ENCODE results near the gene RPP38.

RPP38 gene

DNA sequence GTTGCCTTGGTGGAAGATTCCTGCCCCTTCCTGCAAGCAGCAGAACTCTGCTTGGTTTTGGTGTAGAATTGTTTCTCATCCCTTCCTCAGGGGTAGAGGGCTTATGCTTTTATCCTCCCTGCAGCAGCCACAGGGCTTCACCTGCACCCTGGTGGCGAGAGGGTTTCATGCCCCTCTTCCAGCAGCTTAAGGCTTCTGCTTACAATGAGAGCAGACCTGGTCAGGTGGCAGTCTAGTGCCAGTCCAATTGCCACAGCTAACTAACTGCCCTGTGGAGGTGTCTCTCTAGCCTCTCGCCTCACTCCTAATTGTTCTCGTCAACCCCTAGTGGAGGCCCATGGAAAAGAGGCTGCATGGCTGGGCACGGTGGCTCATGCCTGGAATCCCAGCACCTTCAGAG lies 27.9 kb upstream of the RPP38 start:
- Histone ChIP-seq H4K20me1 (no peaks in the 10 kb centered on the region), H3K27me3 (no peaks in the 10 kb centered on the region), H3K27ac (no peak overlapping the region), H3K4me2 (no peak overlapping the region), H3K4me3 (no peak overlapping the region), H3K36me3 (peaks cover 0 to 15% (median 9%) of the 10 kb centered on the region in 11 experiments; a peak in 8 of 22 replicates), H3K9ac (no peak overlapping the region), H3K4me1 (no peaks in the 10 kb centered on the region), H3K9me3 (replicated peaks in 1 of 11) (peaks cover 36 to 68% (median 52%) of the 10 kb centered on the region in 11 experiments)
- no peak for TF ChIP-seq Cebpa-rat (IDR thresholded peaks at IDR 0.05)

DNA sequence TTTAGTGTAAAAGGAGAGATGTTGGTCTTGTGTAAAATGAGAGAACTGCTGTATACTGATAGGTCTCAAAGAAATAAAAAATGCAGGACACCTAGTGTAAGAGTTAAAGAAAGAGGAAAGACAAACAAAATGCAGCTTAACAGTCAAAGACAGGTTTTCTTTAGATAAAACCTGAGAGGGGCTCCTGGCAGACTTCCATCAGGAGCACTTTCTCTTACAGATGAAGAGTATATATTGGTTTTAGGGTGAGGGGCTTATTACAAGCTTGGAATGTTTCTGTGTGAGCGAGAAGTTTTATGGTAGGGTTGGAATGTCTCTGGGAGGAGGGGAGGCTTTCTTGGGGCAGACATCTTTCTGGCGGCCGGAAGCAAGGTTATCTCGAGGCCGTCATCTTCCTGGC lies 24.8 kb upstream of the RPP38 start:
- H3K27ac ChIP-seq = no peak overlapping the region
- H3K4me2 ChIP-seq = no peak overlapping the region
- H3K4me3 ChIP-seq = no peak overlapping the region
- peaks cover 17 to 45% (median 30%) of the 10 kb centered on the region in 11 experiments for H3K9me3 ChIP-seq (replicated peaks in 1 of 11)
- H4K20me1 ChIP-seq = no peaks in the 10 kb centered on the region
- no peak for TF ChIP-seq Cebpa-rat (IDR thresholded peaks at IDR 0.05)
- H3K9ac ChIP-seq = no peak overlapping the region
- H3K27me3 ChIP-seq = no peaks in the 10 kb centered on the region
- H3K36me3 ChIP-seq = peaks cover 0 to 15% (median 8%) of the 10 kb centered on the region in 11 experiments; a peak in 7 of 22 replicates
- H3K4me1 ChIP-seq = no peaks in the 10 kb centered on the region

DNA sequence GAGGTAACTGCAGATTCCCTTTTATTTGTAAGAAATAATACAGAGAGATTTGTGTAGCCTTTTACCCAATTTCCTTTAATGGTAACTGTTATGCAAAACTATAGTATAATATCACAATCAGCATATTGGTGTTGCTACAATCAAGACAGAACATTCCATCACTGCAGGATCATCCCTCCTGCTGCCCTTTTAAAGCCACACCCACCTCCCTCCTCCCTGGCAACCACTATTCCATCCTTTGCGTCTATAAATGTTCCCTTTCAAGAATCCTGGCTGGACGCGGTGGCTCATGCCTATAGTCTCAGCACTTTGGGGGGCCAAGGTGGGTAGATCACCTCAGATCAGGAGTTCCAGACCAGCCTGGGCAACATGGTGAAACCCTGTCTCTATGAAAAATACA lies 21.7 kb upstream of the RPP38 start:
- no peak for TF ChIP-seq Cebpa-rat (IDR thresholded peaks at IDR 0.05)
- H4K20me1 ChIP-seq = no peaks in the 10 kb centered on the region

DNA sequence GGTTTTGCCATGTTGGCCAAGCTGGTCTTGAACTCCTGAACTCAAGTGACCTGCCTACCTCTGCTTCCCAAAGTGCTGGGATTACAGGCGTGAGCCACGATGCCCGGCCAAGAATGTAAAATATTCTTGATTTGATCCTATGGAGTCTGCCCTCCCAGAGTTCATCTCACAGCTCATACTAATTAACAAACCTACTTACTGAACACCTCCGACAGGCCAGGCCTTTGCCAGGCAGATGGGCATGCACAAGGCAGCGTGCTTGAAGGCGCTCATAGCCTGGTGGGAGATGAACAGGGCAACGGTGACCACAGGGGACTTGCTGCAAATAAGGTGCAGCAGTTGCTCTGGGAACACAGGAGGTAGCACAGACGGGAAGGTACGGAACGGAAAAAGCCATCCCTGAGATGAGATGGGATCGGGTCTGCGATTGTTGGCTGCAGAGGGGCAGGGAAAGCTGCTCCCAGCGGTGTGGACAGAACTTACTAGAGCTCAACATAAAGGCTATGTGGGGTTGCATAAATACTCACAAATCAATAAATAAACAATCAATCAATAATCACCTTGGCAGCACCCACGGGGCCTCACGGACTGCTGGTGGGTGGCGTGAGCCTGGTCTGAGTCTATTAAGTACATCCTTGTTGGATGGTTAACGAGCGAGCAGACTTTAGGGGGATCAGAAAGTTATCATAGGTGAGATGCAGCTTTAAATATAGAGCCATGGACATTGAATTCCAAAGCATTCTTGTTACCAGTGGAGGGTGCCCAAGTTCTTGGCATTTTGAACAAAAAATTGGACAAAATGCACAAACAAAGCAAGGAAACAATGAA lies 13.3 kb upstream of the RPP38 start:
- no peak overlapping the region for H3K4me3 ChIP-seq
- H3K4me2 ChIP-seq = no peak overlapping the region
- no peaks in the 10 kb centered on the region for H4K20me1 ChIP-seq
- peaks cover 0 to 14% (median 2%) of the 10 kb centered on the region in 10 experiments; a peak in 6 of 20 replicates for H3K4me1 ChIP-seq
- no peak for TF ChIP-seq Cebpa-rat (IDR thresholded peaks at IDR 0.05)
- no peaks in the 10 kb centered on the region for H3K9me3 ChIP-seq (replicated peaks in 1 of 11)
- no peaks in the 10 kb centered on the region for H3K27me3 ChIP-seq
- H3K27ac ChIP-seq = no peak overlapping the region
- H3K36me3 ChIP-seq = no peaks in the 10 kb centered on the region
- no peak overlapping the region for H3K9ac ChIP-seq

More for the DNA sequence above, 21.7 kb upstream of the RPP38 start:
- peaks cover 13 to 30% (median 25%) of the 10 kb centered on the region in 11 experiments for H3K9me3 ChIP-seq (replicated peaks in 1 of 11)
- H3K36me3 ChIP-seq = peaks cover 0 to 15% (median 8%) of the 10 kb centered on the region in 11 experiments; a peak in 7 of 22 replicates
- no peaks in the 10 kb centered on the region for H3K4me1 ChIP-seq
- no peak overlapping the region for H3K9ac ChIP-seq
- no peak overlapping the region for H3K4me2 ChIP-seq
- H3K4me3 ChIP-seq = no peak overlapping the region
- H3K27me3 ChIP-seq = no peaks in the 10 kb centered on the region
- H3K27ac ChIP-seq = no peak overlapping the region

DNA sequence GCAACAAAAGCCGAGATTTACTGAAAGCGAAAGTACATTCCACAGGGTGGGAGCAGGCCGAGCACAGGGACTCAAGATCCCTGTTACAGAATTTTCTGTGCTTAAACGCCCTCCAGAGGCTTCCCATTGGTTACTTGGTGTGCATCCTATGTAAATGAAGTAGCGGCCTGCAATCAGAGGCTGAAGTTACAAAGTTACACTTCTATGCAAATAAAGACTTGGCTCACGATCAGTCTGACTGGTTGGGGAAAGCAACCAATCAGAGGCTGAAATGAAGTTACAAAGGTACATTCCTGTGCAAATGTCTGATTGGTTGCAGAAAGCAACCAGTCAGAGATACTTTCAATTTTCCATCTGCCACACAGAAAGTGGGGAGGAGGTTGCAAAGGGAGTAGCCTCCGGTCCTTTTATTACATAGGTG lies 12.6 kb upstream of the RPP38 start:
- Histone ChIP-seq H4K20me1 (no peaks in the 10 kb centered on the region), H3K9me3 (replicated peaks in 1 of 11) (no peaks in the 10 kb centered on the region), H3K4me1 (peaks cover 0 to 14% (median 2%) of the 10 kb centered on the region in 10 experiments; a peak in 6 of 20 replicates), H3K36me3 (no peaks in the 10 kb centered on the region), H3K4me3 (no peak overlapping the region), H3K27me3 (no peaks in the 10 kb centered on the region), H3K4me2 (no peak overlapping the region), H3K9ac (no peak overlapping the region), H3K27ac (no peak overlapping the region)
- no peak for TF ChIP-seq Cebpa-rat (IDR thresholded peaks at IDR 0.05)

DNA sequence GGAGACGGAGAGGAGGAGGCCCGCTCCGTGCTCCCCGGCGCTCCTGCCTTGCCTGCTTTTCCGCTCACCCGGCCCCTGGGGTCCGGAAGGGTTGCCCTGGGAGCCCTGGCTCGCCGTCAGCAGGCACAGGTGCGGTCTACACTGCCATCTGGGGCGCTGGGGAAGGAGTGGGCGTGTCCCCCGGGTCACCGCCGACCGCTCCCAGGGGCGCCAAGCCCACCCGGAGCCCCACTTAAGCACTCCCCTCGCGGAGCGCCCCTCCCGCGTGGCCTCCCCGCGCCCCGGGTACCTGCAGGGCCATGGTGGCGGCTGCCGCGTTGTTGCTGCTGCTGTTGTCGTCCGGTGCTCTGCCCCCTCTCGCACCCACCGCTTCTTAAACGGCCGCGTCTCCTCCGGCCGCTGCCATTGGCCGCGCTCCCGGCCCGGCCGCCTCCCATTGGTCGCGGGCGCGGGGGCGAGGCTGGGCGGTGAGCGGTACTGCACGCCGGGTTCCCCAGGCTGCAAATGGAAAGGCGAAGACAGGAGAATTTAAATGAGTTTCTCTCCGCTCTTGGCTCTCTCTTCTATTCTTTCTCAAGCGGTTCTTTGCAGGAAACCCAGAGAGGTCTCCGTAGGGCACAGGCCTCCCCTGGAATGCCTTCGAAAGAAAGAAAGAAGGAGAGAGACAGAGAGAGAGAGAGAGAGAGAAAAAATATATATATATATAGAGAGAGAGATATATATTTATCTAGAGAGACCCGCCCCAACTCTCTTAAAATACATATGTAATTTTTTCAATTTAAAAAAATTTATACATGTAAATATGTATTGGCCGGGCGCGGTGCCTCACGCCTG lies 8.5 kb upstream of the RPP38 start, which contains the start of gene ACBD7:
Gene ACBD7 (minus strand): TSS at position 349 of the 834 bp plus-strand sequence. CDS start 48 bp downstream, at position 301.
- H3K4me3 ChIP-seq = peak within 1 kb of the TSS; percentile 55 to 82 (median 73)
- no peaks in the 10 kb centered on the region for H3K36me3 ChIP-seq
- no peaks in the 10 kb centered on the region for H3K27me3 ChIP-seq
- peak within 1 kb of the TSS in 9 of 11 experiments; percentile 22 to 64 (median 58); a peak in 11 of 22 replicates for H3K27ac ChIP-seq
- H3K4me2 ChIP-seq = peak within 1 kb of the TSS; percentile 78 to 99 (median 95)
- no peak for TF ChIP-seq Cebpa-rat (IDR thresholded peaks at IDR 0.05)
- no peaks in the 10 kb centered on the region for H3K9me3 ChIP-seq (replicated peaks in 1 of 11)
- no peaks in the 10 kb centered on the region for H4K20me1 ChIP-seq
- peak within 1 kb of the TSS; percentile 16 to 79 (median 73); a peak in 21 of 22 replicates for H3K9ac ChIP-seq
- H3K4me1 ChIP-seq = peaks cover 0 to 14% (median 2%) of the 10 kb centered on the region in 10 experiments; a peak in 6 of 20 replicates

DNA sequence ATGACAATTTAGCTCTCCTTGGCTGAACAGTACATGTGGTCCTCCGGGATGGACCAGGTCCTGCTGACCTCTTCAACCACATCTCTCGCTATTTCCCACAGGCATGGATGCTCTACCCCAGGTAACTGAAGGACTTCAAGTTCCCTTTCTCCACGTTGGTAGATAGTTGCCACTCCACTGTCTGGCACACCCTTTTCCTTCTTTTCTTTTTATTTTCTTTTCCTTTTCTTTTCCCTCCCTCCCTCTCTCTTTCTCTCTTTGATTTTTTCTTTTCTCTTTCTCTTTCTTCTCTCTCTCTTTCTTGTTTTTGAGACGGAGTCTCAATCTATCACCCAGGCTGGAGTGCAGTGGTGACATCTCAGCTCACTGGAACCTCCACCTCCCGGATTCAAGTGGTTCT lies 5.7 kb upstream of the RPP38 start:
- H3K36me3 ChIP-seq = no peaks in the 10 kb centered on the region
- H3K4me3 ChIP-seq = no peak overlapping the region
- no peaks in the 10 kb centered on the region for H4K20me1 ChIP-seq
- TF ChIP-seq Cebpa-rat (IDR thresholded peaks at IDR 0.05) = no peak
- H3K9me3 ChIP-seq (replicated peaks in 1 of 11) = no peaks in the 10 kb centered on the region
- H3K27ac ChIP-seq = no peak overlapping the region
- no peaks in the 10 kb centered on the region for H3K27me3 ChIP-seq
- no peak overlapping the region for H3K4me2 ChIP-seq
- H3K4me1 ChIP-seq = peaks cover 2 to 16% (median 5%) of the 10 kb centered on the region in 10 experiments; a peak in 15 of 20 replicates
- no peak overlapping the region for H3K9ac ChIP-seq

DNA sequence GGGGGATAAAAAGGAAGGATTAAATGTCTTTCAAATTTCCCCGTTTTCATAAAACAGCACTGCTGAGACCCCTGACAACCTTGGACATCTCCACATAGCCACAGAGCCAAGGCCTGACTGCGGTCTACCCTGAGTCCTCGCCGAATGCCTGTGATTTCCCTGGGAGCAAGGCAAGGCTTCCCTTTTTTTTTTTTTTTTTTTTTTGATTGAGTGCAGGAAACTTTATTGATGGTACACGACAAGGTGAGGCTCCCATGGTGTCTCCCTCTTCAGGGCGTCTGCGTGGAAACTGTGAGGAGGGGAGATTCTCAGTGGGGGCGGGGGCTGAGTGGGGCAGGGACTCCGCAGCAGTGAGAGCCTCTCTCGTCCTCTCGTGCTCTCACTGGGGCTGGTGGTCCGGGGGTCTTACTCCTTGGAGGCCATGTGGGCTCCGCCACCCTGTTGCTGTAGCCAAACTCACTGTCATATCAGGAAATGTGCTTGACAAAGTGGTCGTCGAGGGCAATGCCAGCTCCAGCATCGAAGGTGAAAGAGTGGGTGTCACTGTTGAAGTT lies 4.2 kb upstream of the RPP38 start:
- H3K27ac ChIP-seq = no peak overlapping the region
- H3K4me3 ChIP-seq = no peak overlapping the region
- no peaks in the 10 kb centered on the region for H3K9me3 ChIP-seq (replicated peaks in 1 of 11)
- H4K20me1 ChIP-seq = no peaks in the 10 kb centered on the region
- no peak for TF ChIP-seq Cebpa-rat (IDR thresholded peaks at IDR 0.05)
- no peaks in the 10 kb centered on the region for H3K36me3 ChIP-seq
- no peak overlapping the region for H3K4me2 ChIP-seq
- peaks cover 5 to 17% (median 9%) of the 10 kb centered on the region in 10 experiments; a peak in 15 of 20 replicates for H3K4me1 ChIP-seq
- no peaks in the 10 kb centered on the region for H3K27me3 ChIP-seq
- no peak overlapping the region for H3K9ac ChIP-seq

DNA sequence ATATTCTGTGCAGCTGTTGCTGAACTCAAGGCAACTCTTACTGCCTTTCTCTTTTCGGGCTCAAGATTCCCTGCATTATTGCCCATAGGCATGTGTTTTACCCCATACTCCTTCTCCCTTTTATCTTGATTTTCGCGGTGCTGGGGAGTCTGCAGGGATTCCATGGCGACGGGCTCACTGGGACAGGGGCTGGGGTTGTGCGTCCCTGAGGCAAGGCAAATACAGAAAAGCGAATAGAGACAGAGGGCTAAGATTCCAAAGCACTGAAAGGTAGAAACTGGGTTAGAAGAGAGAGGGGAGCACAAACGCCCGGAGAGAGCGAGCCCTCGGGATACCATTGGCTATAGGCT lies 519 bp upstream of the RPP38 start:
- no peak for TF ChIP-seq Cebpa-rat (IDR thresholded peaks at IDR 0.05)
- Histone ChIP-seq H3K27ac (peak overlapping the region; percentile 89 to 99 (median 95); a peak in 21 of 22 replicates), H3K4me3 (peak overlapping the region; percentile 73 to 98 (median 89)), H3K36me3 (peaks cover 9 to 29% (median 25%) of the 10 kb centered on the region in 11 experiments; a peak in 21 of 22 replicates), H3K9me3 (replicated peaks in 1 of 11) (no peaks in the 10 kb centered on the region), H3K4me2 (peak overlapping the region; percentile 83 to 97 (median 90)), H4K20me1 (peaks cover 17 to 33% (median 27%) of the 10 kb centered on the region in 11 experiments; a peak in 20 of 22 replicates), H3K4me1 (peaks cover 23 to 35% (median 29%) of the 10 kb centered on the region in 10 experiments), H3K9ac (peak overlapping the region; percentile 89 to 98 (median 95)), H3K27me3 (no peaks in the 10 kb centered on the region)
